AG09319 (cell line): ENCODE measurements around the gene TOLLIP.

Experiments
- DNase-seq: peaks from one replicate; pipeline ENCODE4 v3.0.0-alpha.2; 2010; ENCODE audit warnings: low read depth; ENCODE audit errors: extremely low read depth
- CTCF ChIP-seq: IDR thresholded peaks from 2 replicates; pipeline ENCODE4 v1.5.1; 2011; ENCODE audit warnings: low read depth, mild to moderate bottlenecking, inconsistent platforms, low read length, moderate library complexity

The TOLLIP gene

GRCh38 chr11:1258401-1259075, 50.9 kb downstream of the TOLLIP start:
- DNase-seq, result no peak
- no peak for TF ChIP-seq CTCF

GRCh38 chr11:1257916-1258315, 51.5 kb downstream of the TOLLIP start:
- TF ChIP-seq CTCF, result no peak
- DNase-seq, result no peak

- DNase-seq, result no peak
- TF ChIP-seq CTCF, result no peak
These were observed 52.1 kb downstream of the TOLLIP start for GRCh38 chr11:1257366-1257765.

GRCh38 chr11:1256257-1257045, 53.0 kb downstream of the TOLLIP start:
- TF ChIP-seq CTCF, result no peak
- DNase-seq, result no peak

GRCh38 chr11:1255151-1255550, 54.3 kb downstream of the TOLLIP start:
- no peak for TF ChIP-seq CTCF
- no peak for DNase-seq

GRCh38 chr11:1254733-1255132, 54.7 kb downstream of the TOLLIP start:
- no peak for DNase-seq
- TF ChIP-seq CTCF, result no peak

- no peak for TF ChIP-seq CTCF
- DNase-seq, result no peak
These were observed 55.3 kb downstream of the TOLLIP start for GRCh38 chr11:1254086-1254648.
